GM21825 (cell line): Measurements from ENCODE around the gene PAN2.
A peak's percentile ranks its signal among the peaks of the same experiment; 100 is the strongest.

Experiments used
- ATAC-seq: cut with Tn5 transposase; IDR thresholded peaks from one replicate; pipeline ENCODE4 v1.9.1; 2021; ENCODE audit warnings: mild to moderate bottlenecking, moderate library complexity; ENCODE audit not compliant: unreplicated experiment

Gene PAN2, protein sequence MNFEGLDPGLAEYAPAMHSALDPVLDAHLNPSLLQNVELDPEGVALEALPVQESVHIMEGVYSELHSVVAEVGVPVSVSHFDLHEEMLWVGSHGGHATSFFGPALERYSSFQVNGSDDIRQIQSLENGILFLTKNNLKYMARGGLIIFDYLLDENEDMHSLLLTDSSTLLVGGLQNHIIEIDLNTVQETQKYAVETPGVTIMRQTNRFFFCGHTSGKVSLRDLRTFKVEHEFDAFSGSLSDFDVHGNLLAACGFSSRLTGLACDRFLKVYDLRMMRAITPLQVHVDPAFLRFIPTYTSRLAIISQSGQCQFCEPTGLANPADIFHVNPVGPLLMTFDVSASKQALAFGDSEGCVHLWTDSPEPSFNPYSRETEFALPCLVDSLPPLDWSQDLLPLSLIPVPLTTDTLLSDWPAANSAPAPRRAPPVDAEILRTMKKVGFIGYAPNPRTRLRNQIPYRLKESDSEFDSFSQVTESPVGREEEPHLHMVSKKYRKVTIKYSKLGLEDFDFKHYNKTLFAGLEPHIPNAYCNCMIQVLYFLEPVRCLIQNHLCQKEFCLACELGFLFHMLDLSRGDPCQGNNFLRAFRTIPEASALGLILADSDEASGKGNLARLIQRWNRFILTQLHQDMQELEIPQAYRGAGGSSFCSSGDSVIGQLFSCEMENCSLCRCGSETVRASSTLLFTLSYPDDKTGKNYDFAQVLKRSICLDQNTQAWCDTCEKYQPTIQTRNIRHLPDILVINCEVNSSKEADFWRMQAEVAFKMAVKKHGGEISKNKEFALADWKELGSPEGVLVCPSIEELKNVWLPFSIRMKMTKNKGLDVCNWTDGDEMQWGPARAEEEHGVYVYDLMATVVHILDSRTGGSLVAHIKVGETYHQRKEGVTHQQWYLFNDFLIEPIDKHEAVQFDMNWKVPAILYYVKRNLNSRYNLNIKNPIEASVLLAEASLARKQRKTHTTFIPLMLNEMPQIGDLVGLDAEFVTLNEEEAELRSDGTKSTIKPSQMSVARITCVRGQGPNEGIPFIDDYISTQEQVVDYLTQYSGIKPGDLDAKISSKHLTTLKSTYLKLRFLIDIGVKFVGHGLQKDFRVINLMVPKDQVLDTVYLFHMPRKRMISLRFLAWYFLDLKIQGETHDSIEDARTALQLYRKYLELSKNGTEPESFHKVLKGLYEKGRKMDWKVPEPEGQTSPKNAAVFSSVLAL

DNA sequence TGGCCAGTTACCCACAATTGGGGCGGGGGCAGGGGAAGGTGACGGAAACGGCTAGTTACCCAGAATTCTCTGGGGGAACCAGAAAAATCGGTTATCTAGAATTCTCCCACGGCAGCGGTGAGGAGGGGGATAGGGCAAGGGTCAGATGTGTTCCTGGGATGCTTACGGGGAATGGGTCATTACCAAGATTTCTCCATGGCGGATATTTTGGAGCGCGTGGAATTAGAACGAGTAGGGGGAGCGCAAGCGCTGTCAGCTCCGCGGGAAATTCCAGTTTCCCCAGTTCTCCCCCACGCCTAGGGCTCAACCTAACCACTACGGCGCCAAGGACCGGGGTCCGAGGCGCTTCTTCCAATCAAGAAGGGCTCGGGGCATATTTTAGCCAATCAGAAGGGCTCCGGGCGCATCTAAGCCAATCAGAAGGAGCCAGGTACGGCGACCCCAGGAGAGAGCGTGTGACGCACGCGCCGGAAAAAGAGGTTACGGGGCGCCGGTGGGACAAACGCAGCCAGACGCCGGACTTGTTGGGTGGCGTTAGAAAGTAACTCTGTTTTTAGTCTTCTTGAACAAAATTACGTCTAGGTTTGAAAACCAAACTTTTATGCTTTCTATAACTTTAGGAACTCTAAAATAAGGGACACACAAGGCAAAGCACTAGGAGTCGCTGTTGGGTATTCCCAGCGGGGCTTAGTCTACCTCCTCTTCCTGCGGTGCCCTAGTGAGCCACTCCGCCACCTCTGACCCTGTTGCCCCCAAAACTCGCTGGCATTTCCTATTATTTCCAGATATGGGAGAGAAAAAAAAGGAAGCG, at the start of gene PAN2:
Gene PAN2, minus strand, starts transcription at position 322 of the 811 bp plus-strand sequence. CDS start 906 bp downstream, outside the sequence.
- peak; percentile 83 for ATAC-seq

DNA sequence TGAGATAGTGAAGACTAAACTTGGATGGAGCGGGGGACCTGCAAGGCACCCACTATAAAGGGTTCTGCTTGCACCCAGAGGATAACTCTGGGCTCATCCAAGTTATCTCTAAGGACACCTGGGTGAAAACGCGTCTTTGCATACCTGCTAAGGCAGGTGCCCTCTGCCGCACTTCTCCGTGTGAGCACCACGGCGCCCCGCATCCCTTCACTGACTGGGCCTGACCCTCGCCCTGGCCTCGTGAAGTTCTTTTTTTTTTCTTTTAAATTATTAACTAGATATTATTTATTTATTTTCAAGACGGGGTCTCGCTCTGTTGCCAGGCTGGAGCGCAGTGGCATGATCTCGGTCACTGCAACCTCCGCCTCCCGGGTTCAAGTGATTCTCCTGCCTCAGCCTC, 48.8 kb upstream of the PAN2 start:
- no peak for ATAC-seq

- ATAC-seq = no peak
These were observed 44.2 kb upstream of the PAN2 start for GRCh38 chr12:56377989-56378316.

DNA sequence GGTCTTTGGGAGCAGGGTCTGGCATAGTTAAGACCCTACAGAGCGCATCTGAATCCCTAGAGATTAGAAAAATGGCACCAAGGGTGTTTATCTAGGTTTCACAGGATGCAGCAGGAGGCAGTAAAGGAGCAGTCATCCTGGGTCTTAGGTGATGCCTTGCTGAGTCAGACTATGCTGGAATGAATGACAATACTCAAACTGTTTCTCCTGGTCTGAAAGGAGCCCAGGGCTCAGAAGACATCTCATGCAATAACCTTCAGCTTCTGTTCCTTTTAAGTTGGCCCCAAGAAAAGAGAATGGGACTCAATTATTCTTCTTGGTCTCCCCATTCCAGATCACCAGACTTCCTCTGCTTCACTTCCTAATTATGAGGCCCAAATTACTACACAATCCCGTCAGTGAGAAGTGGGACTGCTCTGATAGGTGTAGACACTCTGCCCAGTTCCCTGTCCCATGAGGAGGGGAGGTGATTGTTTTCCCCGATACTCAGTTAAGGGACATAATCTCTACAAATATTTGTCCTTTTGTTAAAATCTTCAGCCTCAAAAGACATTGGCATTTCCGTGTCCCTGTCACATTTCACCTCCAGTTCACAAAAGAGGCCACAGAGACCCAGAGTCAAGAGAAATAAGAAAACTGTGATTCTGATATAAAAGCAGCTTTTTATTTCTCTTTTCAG, 43.6 kb upstream of the PAN2 start:
- ATAC-seq = no peak

DNA sequence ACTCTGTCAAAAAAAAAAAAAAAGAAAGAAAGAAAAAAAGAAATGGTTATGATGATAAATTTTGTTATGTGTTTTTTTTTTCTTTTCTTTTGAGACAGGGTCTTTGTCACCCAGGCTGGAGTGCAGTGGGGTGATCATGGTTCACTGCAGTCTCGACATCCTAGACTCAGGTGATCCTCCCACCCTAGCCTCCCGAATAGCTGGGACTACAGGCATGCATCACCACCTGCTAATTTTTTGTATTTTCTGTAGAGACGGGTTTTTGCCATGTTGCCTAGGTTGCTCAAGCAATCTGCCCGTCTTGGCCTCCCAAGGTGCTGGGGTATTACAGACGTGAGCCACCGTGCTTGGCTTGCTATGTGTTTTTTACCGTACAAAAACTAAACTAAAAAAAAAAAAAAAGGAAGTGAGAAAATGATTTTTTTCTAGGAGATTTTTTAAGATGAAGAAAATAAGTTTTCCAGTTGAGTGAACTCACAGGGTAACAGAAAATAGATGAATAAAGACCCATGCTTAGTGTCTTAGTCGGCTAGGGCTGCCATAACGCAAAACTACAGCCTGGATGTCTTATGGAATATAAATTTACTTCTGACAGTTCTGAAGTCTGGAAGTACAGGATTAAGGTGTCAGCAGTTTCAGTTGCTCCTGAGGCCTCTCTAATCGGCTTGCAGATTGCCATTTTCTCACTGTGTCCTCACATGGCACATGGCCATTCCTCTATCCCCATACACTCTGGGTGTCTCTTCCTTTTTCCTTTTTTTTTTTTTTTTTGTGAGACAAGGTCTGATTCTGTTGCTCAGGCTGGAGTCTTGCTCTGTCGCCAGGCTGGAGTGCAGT, 42.0 kb upstream of the PAN2 start:
- peak; percentile 82 for ATAC-seq

- ATAC-seq = no peak
These were observed 41.2 kb upstream of the PAN2 start for GRCh38 chr12:56374726-56375597.

GRCh38 chr12:56373515-56373914, 39.7 kb upstream of the PAN2 start:
- no peak for ATAC-seq

DNA sequence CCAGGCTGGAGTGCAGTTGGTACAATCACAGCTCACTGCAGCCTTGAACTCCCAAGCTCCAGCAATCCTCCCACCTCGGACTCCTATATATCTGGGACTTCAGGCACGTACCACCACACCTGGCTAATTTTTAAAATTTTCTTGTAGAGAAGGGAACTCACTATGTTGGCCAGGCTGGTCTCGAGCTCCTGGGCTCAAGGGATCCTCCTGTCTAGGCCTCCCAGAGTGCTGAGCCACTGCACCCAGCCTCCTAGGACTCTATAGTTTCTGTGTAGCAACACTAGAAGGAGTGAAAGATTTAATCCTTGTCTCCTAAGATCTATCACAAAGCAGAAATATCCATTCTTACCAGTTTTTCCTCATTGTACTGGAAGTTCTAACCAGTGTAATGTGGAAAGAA, 33.1 kb upstream of the PAN2 start:
- no peak for ATAC-seq

- no peak for ATAC-seq
These were observed 28.6 kb upstream of the PAN2 start, which contains the start of gene APOF for GRCh38 chr12:56362130-56363059. APOF (minus strand) TSS chr12:56362857; CDS start chr12:56362745, 112 bp downstream.

- no peak for ATAC-seq
These were observed 27.8 kb upstream of the PAN2 start for GRCh38 chr12:56361487-56362129.

GRCh38 chr12:56359851-56360767, 26.3 kb upstream of the PAN2 start, which contains the start of gene STAT2:
STAT2 (minus strand) TSS chr12:56360107; CDS start chr12:56356571, 3,536 bp downstream.
- ATAC-seq = peak; percentile 95

GRCh38 chr12:56358836-56359532, 25.2 kb upstream of the PAN2 start:
- ATAC-seq = no peak

DNA sequence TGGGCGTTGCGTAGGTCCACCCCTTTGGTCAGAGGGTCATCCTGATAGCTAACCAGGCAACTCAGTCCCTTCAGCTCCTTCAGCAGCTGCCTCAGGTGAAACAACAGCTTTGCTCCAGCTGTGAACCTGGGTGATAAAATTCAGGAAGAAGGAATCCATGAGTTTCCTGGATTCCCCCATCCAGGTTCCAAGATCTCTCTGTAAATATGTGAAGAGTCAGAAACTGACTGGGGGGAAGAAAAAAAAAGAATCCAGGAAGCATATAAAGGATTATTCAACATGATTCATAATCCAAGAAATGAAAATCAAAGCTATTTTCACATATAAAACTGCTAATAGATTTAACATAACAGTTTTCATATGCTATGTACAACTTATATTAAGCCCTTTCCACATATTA, 17.5 kb upstream of the PAN2 start:
- no peak for ATAC-seq

DNA sequence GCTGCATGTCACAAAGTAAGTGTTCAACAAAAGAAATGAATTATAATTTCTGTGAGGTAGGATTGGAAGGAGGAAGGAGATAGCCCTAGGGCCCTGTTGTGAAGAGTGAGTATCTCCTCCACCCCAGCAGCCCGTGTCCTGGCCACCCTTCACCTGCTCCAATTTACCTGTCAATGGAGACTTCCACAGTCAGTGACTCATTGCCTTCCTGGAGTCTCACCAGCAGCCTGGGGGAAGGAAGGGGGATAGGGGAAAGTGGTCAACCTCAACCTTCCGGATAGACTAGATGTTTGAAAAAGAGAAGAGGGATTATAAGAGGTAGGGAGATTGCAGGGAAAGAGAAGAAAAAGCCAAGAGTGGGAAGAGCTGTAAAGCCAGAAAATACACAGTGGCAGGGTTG, 16.9 kb upstream of the PAN2 start:
- ATAC-seq = no peak

- no peak for ATAC-seq
These were observed 15.0 kb upstream of the PAN2 start for GRCh38 chr12:56348776-56349175.
